ENCODE data around the gene MEG3.

MEG3 gene

GRCh38 chr14:100845341-100845740 is 19.4 kb downstream of the MEG3 start:
- no peak for TF ChIP-seq EZH2phosphoT487 (IDR thresholded peaks at IDR 0.05; ENCODE audit: borderline replicate concordance, low read length)
- TF ChIP-seq, protein P1, sequence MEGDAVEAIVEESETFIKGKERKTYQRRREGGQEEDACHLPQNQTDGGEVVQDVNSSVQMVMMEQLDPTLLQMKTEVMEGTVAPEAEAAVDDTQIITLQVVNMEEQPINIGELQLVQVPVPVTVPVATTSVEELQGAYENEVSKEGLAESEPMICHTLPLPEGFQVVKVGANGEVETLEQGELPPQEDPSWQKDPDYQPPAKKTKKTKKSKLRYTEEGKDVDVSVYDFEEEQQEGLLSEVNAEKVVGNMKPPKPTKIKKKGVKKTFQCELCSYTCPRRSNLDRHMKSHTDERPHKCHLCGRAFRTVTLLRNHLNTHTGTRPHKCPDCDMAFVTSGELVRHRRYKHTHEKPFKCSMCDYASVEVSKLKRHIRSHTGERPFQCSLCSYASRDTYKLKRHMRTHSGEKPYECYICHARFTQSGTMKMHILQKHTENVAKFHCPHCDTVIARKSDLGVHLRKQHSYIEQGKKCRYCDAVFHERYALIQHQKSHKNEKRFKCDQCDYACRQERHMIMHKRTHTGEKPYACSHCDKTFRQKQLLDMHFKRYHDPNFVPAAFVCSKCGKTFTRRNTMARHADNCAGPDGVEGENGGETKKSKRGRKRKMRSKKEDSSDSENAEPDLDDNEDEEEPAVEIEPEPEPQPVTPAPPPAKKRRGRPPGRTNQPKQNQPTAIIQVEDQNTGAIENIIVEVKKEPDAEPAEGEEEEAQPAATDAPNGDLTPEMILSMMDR (IDR thresholded peaks at IDR 0.05; ENCODE audit: low read depth, low read length, poor library complexity, severe bottlenecking): no peak

DNA sequence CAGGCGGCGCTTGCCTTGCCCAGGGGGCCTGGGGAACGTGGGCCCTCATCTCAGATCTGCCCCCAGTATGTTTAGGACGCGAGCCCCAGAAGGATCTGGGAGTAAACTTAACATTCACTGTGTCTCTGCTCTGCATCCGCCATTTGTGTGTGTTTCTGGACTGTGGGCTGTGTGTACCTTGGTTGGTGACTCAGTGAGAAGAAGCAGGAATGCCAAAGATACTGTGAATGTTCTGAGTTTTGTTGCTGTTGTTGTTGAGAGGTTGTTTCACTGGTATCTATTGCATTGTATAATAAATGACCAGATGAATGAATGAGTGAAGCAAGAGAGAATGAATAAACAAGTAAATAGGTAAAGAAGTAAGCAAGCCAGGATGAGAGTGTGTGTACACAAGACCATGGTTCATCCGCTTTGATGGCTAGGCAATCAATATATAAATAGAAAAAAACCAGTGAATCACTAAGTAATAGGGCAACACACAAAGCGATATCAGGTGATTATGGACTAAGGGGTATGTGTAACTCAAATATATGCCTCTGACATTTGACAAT is 20.5 kb downstream of the MEG3 start:
- Histone ChIP-seq H4K20me1 (ENCODE audit: control insufficient read depth, insufficient read depth, low read depth, low read length) (no peaks in the 10 kb centered on the region), H3K4me2 (ENCODE audit: low read length) (no peak overlapping the region), H3K79me2 (ENCODE audit: control insufficient read depth, low read length) (no peaks in the 10 kb centered on the region), H3K4me1 (ENCODE audit: control insufficient read depth, low read length) (no peaks in the 10 kb centered on the region), H3F3A (ENCODE audit: control insufficient read depth, insufficient read depth) (no peaks in the 10 kb centered on the region), H3K9me2 (replicated peaks; ENCODE audit: control insufficient read depth, low read length) (no peaks in the 10 kb centered on the region), H3K36me3 (ENCODE audit: control insufficient read depth, low read length) (no peaks in the 10 kb centered on the region), H3K27ac (ENCODE audit: low read depth, low read length) (no peak overlapping the region), H3K4me3 (ENCODE audit: low read length) (no peak overlapping the region), H3K9me3 (ENCODE audit: control insufficient read depth, insufficient read depth, low read length) (no peaks in the 10 kb centered on the region), H3K27me3 (ENCODE audit: control insufficient read depth, low read length) (no peaks in the 10 kb centered on the region)
- no peak for TF ChIP-seq EZH2phosphoT487 (IDR thresholded peaks at IDR 0.05; ENCODE audit: borderline replicate concordance, low read length)
- TF ChIP-seq, protein P1 (IDR thresholded peaks at IDR 0.05; ENCODE audit: low read depth, low read length, poor library complexity, severe bottlenecking): no peak

More at GRCh38 chr14:100845341-100845740, 19.4 kb downstream of the MEG3 start:
- no peaks in the 10 kb centered on the region for H3F3A ChIP-seq (ENCODE audit: control insufficient read depth, insufficient read depth)
- no peaks in the 10 kb centered on the region for H3K4me1 ChIP-seq (ENCODE audit: control insufficient read depth, low read length)
- no peaks in the 10 kb centered on the region for H3K9me3 ChIP-seq (ENCODE audit: control insufficient read depth, insufficient read depth, low read length)
- H3K36me3 ChIP-seq (ENCODE audit: control insufficient read depth, low read length): no peaks in the 10 kb centered on the region
- no peaks in the 10 kb centered on the region for H4K20me1 ChIP-seq (ENCODE audit: control insufficient read depth, insufficient read depth, low read depth, low read length)
- no peaks in the 10 kb centered on the region for H3K79me2 ChIP-seq (ENCODE audit: control insufficient read depth, low read length)
- H3K4me2 ChIP-seq (ENCODE audit: low read length): no peak overlapping the region
- H3K27ac ChIP-seq (ENCODE audit: low read depth, low read length): no peak overlapping the region
- H3K9me2 ChIP-seq (replicated peaks; ENCODE audit: control insufficient read depth, low read length): no peaks in the 10 kb centered on the region
- H3K27me3 ChIP-seq (ENCODE audit: control insufficient read depth, low read length): no peaks in the 10 kb centered on the region
- no peak overlapping the region for H3K4me3 ChIP-seq (ENCODE audit: low read length)

DNA sequence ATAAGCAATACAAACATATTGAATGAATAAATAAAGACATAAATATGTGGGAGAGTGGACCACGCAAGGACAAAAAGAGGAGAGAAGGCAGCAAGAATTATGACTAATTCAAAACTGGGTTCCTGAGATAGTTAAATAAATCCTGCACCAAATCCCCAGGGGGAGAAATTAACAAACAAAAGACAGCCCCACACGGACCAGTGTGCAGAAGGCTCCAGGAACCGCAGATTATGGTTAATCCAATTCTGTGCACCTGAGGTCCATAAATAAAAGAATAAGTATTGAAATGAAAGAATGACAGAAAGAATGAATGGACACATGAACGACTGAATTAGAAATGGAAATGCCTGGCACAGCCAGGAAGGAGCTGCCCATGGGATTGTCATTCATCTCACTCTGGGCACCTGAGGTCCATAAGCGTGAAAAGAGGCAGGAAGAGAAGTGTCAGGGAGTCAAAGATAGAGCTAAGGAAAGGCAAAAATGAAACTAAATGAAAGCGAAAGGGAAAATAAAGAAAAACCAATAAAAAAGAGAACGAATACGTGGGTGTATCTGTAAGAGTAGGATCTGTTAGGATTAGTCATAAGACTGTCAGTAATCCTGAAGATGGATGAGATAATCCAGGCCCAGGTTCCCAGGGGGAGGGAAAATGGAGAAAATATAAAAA is 23.3 kb downstream of the MEG3 start:
- no peak overlapping the region for H3K27ac ChIP-seq (ENCODE audit: low read depth, low read length)
- H3K9me3 ChIP-seq (ENCODE audit: control insufficient read depth, insufficient read depth, low read length): no peaks in the 10 kb centered on the region
- no peak for TF ChIP-seq EZH2phosphoT487 (IDR thresholded peaks at IDR 0.05; ENCODE audit: borderline replicate concordance, low read length)
- TF ChIP-seq, protein P1 (IDR thresholded peaks at IDR 0.05; ENCODE audit: low read depth, low read length, poor library complexity, severe bottlenecking): no peak
- H3K36me3 ChIP-seq (ENCODE audit: control insufficient read depth, low read length): no peaks in the 10 kb centered on the region
- H3K4me2 ChIP-seq (ENCODE audit: low read length): no peak overlapping the region
- H3K27me3 ChIP-seq (ENCODE audit: control insufficient read depth, low read length): no peaks in the 10 kb centered on the region
- no peaks in the 10 kb centered on the region for H3K79me2 ChIP-seq (ENCODE audit: control insufficient read depth, low read length)
- H3K4me3 ChIP-seq (ENCODE audit: low read length): no peak overlapping the region
- H3K4me1 ChIP-seq (ENCODE audit: control insufficient read depth, low read length): no peaks in the 10 kb centered on the region
- no peaks in the 10 kb centered on the region for H3F3A ChIP-seq (ENCODE audit: control insufficient read depth, insufficient read depth)
- H4K20me1 ChIP-seq (ENCODE audit: control insufficient read depth, insufficient read depth, low read depth, low read length): no peaks in the 10 kb centered on the region
- no peaks in the 10 kb centered on the region for H3K9me2 ChIP-seq (replicated peaks; ENCODE audit: control insufficient read depth, low read length)

All from DOHH2 (cell line).